HG02885 (cell line): ENCODE measurements around the gene ANAPC10.

Experiments used
- ATAC-seq: cut with Tn5 transposase; IDR thresholded peaks from one replicate; pipeline ENCODE4 v1.9.1; 2021; ENCODE audit warnings: mild to moderate bottlenecking; ENCODE audit not compliant: unreplicated experiment, poor library complexity

Gene ANAPC10, protein sequence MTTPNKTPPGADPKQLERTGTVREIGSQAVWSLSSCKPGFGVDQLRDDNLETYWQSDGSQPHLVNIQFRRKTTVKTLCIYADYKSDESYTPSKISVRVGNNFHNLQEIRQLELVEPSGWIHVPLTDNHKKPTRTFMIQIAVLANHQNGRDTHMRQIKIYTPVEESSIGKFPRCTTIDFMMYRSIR

DNA sequence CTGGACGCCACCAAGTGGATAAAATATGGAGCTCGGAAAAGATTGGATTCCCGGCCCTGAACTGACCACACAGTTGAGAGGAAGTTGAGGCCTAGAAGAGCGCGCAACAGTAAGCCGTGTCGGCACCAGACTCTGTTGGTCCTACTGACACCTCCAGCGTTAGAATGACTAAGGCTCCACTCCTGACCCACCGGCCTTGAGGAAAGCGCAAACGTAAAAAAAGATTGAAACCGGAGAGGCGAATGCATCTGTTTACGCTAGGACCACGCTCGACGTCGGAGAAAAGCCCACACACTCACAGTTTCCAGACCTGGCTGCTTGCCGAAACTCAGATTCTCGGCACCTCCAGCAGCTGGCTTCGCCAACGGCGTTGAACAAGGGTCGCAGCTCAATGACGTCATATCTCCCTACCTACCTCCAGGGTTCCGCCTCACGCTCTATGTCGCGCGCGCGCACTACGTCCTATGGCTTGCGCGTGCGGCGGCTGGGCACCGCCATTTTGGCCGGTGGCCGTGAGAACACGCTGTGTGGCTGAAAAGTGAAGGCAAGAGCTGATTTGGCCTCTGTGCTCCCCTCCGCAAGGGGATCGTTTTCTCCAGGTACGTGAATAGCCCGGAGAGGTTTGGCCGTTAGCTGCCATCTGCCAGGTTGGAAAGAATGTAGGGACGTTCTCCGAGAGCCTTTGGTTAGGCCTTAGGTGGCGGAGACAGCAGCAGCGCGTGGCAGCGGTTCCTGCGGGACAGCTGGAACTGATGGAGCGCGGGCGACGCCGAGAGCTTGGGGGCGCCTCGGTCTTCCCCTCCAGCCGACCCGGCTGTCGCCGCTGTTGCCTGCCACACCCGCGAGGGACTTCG is at the start of gene ANAPC10, which contains the start of gene ABCE1:
Gene ANAPC10, minus strand, starts transcription at position 376 of the 854 bp plus-strand sequence. CDS start 2,097 bp downstream, outside the sequence.
Gene ABCE1, plus strand, starts transcription at position 491 of the 854 bp plus-strand sequence. CDS start 6,102 bp downstream, outside the sequence.
- peak; percentile 82 for ATAC-seq

DNA sequence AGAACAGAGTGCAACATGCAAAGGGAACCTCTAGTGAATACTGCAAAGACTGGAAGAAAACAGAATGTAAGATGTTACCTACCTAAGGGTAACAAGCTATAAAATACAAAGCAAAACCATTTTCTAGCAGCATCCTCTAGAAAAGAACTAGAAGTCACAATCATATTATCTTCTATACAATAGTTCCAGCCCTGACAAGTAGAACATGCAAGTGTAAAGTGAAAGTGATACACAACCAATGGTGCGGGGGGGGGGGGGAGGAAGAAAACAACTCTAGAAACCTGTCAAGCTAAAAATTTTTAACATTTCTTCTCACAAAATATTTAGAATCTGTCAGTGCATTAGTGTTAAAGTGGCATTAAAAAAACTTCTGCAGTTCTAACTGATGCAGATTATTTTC is 38.2 kb upstream of the ANAPC10 start:
- ATAC-seq = peak; percentile 27

- ATAC-seq = peak; percentile 85
Measured at GRCh38 chr4:145132511-145133098, 34.6 kb upstream of the ANAPC10 start.

DNA sequence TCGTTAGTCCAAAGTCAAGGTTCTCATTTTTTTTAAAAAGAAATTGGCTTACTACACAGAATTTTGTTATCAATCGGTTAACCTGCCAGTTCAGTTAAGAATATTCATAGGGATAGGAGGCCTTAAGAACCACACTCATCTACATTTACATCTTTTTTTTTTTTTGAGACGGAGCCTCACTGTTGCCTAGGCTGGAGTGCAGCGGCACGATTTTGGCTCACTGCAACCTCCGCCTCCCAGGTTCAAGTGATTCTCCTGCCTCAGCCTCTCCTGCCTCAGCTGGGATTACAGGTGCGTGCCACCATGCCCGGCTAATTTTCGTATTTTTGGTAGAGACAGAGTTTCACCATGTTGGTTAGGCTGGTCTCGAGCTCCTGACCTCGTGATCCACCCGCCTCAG is 33.9 kb upstream of the ANAPC10 start:
- no peak for ATAC-seq

DNA sequence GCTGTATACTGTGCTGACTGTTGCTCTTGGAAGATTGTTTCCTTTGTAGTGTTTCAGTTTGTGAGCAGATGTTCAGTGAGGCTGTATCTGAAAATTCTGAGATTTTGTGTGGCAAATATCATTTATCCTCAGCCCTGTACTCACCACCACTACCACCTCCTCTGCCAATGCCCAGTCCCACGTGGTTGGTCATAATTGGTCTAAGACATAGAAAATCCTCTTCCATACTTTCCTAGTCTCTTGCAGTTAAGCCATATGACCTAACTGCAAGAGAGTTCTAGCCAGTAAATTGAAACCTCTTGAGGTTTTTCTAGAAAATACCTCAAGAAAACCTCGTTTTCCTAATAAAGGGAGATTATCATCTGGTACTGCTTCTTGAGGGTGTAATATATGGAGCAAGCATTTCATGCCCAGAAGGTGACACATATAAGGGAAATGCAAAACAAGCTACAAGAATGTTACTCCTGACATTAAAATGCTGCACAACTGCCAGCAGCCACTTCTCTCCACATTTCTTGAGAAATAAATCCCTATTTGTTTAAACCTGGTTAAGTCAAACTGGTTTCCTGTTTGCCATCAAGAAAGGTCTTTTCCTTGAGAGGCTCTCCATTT is 32.9 kb upstream of the ANAPC10 start:
- no peak for ATAC-seq

- no peak for ATAC-seq
Measured at GRCh38 chr4:145130130-145130529, 32.1 kb upstream of the ANAPC10 start.

DNA sequence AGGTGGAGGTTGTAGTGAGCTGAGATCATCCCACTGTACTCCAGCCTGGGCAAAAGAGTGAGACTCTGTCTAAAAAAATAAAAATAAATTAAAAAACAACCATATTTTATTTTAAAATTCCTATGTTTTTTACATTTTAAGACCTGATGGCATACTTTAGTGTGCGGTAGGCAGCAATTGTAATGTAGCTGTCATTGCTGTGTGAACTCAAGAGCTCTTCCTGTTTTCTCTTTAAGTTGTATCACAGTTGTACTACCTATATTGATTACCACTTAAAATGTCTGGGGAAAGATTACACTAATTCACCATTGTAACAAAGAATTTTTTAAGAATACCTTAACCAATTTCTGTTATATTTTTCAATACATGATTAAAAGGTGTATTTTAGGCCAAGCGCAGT is 27.4 kb upstream of the ANAPC10 start:
- no peak for ATAC-seq

DNA sequence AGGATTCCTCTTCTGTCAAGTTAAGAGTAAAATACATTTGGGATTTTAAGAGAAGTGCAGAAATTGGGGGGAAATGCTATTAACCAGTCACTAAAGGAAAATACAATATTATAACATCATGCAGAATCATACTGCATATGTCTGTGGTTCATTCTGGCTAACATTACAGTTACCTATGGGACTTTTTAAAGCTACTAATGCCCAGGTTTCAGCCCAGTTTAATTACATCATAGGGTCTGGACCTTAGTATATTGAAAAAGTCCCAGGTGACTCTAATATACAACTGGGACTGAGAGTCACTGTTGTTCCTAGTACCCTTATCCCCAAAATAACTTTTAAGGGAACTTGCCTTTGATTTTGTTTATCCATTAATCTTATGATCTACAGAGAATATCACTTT is 10.1 kb upstream of the ANAPC10 start:
- no peak for ATAC-seq

DNA sequence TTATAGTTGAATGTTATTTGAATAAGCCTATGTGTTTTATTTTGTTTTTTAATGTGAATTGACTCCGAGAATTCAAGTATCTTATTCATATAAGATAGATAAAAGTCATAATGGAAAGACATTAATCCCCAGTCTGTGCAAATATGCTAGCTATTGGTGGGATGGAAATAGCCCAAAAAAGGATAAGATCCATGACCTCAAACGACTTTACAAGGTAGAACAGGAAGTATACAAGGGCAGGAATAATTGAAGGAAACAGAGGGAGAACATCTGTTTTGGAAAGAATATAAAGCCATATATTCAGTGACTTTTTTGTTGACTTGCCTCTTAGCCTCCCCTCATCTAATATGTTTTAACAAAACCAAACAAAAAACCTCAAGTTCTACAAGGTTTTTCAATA is 9.1 kb upstream of the ANAPC10 start:
- no peak for ATAC-seq

DNA sequence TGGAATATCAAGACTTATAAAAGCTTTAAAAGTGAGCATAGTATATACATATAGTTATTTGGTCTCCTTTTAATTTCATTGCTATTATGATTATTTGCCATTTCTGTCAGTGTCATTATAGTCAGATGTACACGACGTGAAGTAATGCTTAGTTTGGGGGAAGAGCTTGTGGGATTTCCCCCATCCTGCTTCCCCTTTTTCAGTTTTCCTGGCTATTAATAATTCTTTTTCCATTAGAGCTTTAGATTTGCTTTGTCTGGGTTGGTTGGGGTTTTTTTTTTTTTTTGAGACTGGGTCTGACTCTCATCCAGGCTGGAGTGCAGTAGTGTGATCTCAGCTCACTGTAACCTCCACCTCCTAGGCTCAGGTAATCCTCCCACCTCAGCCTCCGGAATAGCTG is 5.5 kb upstream of the ANAPC10 start:
- no peak for ATAC-seq

DNA sequence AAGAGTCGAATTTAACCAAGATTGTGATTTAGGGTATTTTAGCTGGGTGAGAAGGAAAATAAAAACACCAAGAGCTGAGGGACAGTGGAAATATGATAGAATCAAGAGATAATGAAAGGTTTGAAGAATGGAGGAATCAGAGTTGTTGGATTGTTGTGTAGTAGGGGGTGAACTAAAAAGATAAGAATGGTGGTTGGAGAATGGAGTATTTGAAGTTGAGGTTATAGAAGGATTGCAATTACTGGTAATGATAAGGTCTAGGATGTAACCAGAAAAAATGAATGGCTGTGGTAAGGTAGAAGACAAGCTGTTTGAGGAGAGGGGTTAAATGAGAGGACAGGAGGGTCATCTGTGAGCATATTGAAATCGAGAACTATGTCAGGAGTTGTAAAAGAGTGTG is 4.6 kb upstream of the ANAPC10 start:
- no peak for ATAC-seq

GRCh38 chr4:145101091-145101490 is 3.1 kb upstream of the ANAPC10 start:
- no peak for ATAC-seq

- ATAC-seq = no peak
Measured at GRCh38 chr4:145099653-145100052, 1.7 kb upstream of the ANAPC10 start.

GRCh38 chr4:145098675-145099037 is 660 bp upstream of the ANAPC10 start:
- ATAC-seq = peak; percentile 21

DNA sequence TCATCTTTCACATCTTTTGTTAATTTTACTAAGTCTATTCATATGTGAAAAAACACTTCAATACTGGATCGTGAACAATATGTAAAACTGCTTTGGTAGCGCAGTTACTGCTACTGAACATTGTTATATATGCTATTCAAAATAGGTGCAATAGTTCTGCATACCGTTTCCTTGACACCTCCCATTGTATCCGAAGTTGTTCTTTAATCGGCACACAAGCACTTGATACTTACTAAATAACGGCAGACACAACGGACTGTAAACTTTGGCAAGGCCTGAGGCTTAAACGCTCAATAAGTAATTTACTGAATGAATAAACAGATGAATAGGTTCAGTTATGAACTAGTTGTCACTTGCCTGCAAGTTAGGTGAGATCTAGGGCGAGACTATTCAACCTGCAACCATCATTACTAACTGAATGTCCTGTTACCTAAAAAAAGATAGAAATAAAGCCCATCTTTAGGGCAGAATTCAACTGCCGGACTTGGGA is 620 bp downstream of the ANAPC10 start:
- peak; percentile 3 for ATAC-seq

GRCh38 chr4:145093638-145094037 is 4.4 kb downstream of the ANAPC10 start:
- ATAC-seq = no peak

GRCh38 chr4:145090380-145090779 is 7.6 kb downstream of the ANAPC10 start:
- no peak for ATAC-seq

- no peak for ATAC-seq
Measured at GRCh38 chr4:145083891-145084605, 13.9 kb downstream of the ANAPC10 start.

DNA sequence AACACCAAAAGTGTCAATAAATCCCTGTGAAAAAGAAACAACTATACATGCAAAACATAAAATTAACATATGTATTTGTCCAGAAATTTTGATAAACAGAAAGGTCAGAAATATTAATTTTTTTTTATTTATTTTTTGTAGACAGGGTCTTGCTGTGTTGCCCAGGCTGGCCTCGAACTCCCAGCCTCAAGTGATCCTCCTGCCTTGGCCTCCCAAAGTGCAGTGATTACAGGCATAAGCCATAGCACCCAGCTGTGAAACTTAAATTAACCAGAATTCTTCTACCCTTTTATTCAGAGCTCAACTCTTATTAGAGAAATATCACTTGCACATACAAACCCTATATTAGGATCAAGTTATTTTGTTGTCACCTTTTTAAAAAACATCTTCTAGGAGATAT is 16.2 kb downstream of the ANAPC10 start:
- no peak for ATAC-seq

DNA sequence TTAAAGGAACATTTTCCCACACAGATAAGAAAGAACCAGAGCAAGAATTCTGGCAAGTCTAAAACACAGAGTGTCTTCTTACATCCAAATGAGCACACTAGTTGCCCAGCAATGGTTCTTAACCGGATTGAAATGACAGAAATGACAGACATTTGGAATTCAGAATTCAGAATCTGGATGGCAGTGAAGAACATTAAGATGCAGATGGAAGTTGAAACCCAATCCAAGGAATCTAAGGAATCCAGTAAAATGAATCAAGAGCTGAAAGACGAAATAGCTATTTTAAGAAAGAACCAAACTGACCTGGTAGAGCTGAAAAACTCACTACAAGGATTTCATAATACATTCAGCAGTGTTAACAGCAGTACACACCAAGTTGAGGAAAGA is 21.5 kb downstream of the ANAPC10 start:
- no peak for ATAC-seq
